ENCODE measurements around the gene CCDC70.

The CCDC70 gene

GRCh38 chr13:51862957-51863356, 1.2 kb downstream of the CCDC70 start:
- H3K27me3 Mint-ChIP-seq (ENCODE audit: low read depth): peaks cover 6% of the 10 kb centered on the region
- no peaks in the 10 kb centered on the region for H3K9me3 Mint-ChIP-seq
- H3K4me1 Mint-ChIP-seq (ENCODE audit: low read depth): peaks cover 7% of the 10 kb centered on the region
- H3K36me3 Mint-ChIP-seq (ENCODE audit: low read depth): no peaks in the 10 kb centered on the region
- H3K27ac Mint-ChIP-seq: no peak overlapping the region
- H3K4me3 Mint-ChIP-seq: no peak overlapping the region
- DNase-seq (ENCODE audit: low spot score): no peak

DNA sequence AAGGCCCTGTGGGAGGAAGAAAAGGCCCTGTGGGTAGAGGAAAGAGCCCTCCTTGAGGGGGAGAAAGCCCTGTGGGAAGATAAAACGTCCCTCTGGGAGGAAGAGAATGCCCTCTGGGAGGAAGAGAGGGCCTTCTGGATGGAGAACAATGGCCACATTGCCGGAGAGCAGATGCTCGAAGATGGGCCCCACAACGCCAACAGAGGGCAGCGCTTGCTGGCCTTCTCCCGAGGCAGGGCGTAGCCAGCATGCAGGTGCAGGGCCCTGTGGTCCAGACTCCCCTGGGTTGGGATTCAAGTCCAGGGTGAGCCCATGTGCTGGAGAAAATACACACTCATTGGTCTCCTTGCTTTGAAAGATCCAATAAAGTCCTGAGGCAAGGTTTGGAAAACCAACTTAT, 4.1 kb downstream of the CCDC70 start:
- Mint-ChIP-seq H3K27me3 (ENCODE audit: low read depth) (peaks cover 6% of the 10 kb centered on the region), H3K27ac (no peak overlapping the region), H3K9me3 (no peaks in the 10 kb centered on the region), H3K36me3 (ENCODE audit: low read depth) (no peaks in the 10 kb centered on the region), H3K4me1 (ENCODE audit: low read depth) (peaks cover 7% of the 10 kb centered on the region), H3K4me3 (no peak overlapping the region)
- DNase-seq (ENCODE audit: low spot score): no peak

DNA sequence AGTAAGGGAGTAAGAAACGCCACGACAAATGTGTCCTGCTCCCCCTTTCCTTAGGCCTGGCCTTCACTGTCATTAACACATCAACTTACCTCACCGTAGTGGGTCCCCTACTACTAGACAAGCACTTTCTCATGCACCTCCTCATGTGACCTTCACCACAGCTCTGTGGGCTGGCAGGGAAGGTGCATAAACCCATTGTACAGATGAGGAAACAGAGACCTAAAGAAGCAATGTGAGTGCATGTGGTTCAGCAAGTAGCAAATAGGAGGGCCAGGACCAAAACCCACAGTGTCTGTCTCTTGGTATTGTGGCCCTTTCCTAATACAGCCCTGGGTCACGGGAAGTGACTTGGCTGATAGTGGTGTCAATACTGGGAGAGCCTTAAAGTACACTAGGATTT, 5.3 kb downstream of the CCDC70 start:
- H3K4me1 Mint-ChIP-seq (ENCODE audit: low read depth): peaks cover 3% of the 10 kb centered on the region
- no peak overlapping the region for H3K27ac Mint-ChIP-seq
- H3K9me3 Mint-ChIP-seq: no peaks in the 10 kb centered on the region
- peaks cover 11% of the 10 kb centered on the region for H3K27me3 Mint-ChIP-seq (ENCODE audit: low read depth)
- no peak for DNase-seq (ENCODE audit: low spot score)
- no peak overlapping the region for H3K4me3 Mint-ChIP-seq
- H3K36me3 Mint-ChIP-seq (ENCODE audit: low read depth): no peaks in the 10 kb centered on the region

DNA sequence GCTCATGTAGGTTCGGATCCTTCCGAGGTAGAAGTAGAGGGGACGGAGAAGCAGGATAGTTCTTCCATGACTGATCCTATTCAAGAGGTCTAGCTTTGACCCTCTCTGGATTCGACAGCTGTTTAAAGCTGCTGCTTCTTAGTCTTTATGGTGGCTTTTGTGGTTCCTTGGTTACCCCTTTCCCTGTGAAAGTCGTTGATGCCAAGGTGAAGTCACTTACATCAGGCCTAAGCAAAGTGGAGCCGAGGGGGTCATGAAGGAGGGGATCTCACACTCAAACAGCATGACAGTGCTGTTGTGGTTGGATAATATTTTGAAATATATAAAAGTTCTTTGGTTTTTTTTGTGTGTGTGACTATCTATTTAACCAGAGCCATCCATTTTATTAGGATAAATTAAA, 8.1 kb downstream of the CCDC70 start:
- H3K4me1 Mint-ChIP-seq (ENCODE audit: low read depth): no peaks in the 10 kb centered on the region
- H3K9me3 Mint-ChIP-seq: no peaks in the 10 kb centered on the region
- H3K4me3 Mint-ChIP-seq: no peak overlapping the region
- no peak overlapping the region for H3K27ac Mint-ChIP-seq
- no peak for DNase-seq (ENCODE audit: low spot score)
- peaks cover 17% of the 10 kb centered on the region for H3K27me3 Mint-ChIP-seq (ENCODE audit: low read depth)
- H3K36me3 Mint-ChIP-seq (ENCODE audit: low read depth): no peaks in the 10 kb centered on the region

DNA sequence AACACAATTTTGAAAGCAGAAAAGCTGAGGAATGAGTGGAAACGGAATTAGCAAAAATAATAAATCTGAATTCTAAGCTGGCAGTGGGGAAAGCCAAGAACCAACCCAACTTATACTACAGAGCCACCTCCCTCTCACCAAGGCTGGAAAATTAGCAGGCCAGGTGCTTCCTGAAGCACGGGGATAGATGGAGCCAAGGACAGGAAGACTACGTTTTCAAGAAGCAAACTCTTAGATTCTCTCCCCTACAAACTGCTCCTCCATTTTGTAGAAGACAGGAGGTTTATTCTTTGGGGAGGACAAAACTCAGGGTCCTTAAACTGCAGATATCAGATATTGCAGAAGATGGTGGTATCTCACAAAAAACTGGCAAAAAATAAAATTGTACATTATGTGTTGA, 8.8 kb downstream of the CCDC70 start:
- Mint-ChIP-seq H3K27me3 (ENCODE audit: low read depth) (peaks cover 17% of the 10 kb centered on the region), H3K4me3 (no peak overlapping the region), H3K4me1 (ENCODE audit: low read depth) (no peaks in the 10 kb centered on the region), H3K36me3 (ENCODE audit: low read depth) (no peaks in the 10 kb centered on the region), H3K27ac (no peak overlapping the region), H3K9me3 (no peaks in the 10 kb centered on the region)
- DNase-seq (ENCODE audit: low spot score): no peak

DNA sequence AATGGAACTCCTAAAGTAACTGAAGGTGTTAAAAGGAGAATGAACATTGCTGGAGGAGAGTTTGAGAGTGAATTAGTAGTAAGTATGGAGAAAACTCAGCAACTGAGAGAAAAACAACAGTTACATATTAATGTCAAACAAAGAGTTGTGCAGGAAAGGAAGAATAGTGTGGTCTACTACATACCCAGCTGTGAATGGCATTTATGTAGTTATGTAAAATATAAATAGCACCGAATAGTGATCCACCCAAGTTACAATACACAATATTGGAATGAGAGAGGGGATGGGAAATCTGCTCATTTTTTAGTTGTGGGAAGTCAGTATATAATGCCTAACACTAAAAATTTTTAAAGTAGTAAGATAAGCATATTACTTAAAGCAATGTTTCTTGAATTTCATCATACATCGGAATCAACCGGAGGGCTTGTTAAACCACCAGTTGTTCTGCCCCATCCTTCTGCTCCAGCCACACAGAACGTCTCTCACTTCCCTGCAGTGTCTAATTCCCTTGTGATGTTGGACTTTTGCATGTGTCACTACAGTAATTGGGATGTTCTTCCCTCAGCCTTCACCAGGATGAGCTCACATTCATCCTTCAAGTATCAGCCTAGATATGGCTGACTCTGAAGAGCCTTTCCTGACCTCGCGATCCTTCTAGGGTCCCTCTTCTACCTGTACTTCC, 11.5 kb downstream of the CCDC70 start:
- H3K27me3 Mint-ChIP-seq (ENCODE audit: low read depth): peaks cover 22% of the 10 kb centered on the region
- no peaks in the 10 kb centered on the region for H3K36me3 Mint-ChIP-seq (ENCODE audit: low read depth)
- H3K27ac Mint-ChIP-seq: no peak overlapping the region
- H3K4me3 Mint-ChIP-seq: no peak overlapping the region
- no peak for DNase-seq (ENCODE audit: low spot score)
- H3K4me1 Mint-ChIP-seq (ENCODE audit: low read depth): no peaks in the 10 kb centered on the region
- no peaks in the 10 kb centered on the region for H3K9me3 Mint-ChIP-seq

DNA sequence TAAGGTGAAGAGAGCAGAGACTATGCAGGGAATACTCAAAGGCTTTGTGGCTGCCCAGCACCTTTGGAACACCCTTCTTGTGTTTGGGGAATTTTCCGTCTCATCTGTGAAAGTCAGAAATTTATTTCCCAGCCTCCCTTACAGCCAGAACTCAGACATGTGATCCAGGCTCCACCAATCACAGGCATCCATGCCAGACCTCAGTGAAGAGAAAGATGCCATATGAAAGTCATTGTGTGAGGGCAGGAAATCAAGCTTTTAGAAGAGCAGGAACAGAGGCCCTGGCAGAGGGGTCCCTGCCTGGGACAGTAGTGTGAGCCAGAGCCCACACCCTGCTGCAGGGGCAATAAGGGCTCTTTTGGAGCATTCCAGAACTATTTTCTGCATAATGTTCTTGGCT, 12.1 kb downstream of the CCDC70 start:
- no peak for DNase-seq (ENCODE audit: low spot score)
- H3K27me3 Mint-ChIP-seq (ENCODE audit: low read depth): peaks cover 22% of the 10 kb centered on the region
- H3K9me3 Mint-ChIP-seq: no peaks in the 10 kb centered on the region
- no peaks in the 10 kb centered on the region for H3K4me1 Mint-ChIP-seq (ENCODE audit: low read depth)
- H3K27ac Mint-ChIP-seq: no peak overlapping the region
- no peak overlapping the region for H3K4me3 Mint-ChIP-seq
- H3K36me3 Mint-ChIP-seq (ENCODE audit: low read depth): no peaks in the 10 kb centered on the region

DNA sequence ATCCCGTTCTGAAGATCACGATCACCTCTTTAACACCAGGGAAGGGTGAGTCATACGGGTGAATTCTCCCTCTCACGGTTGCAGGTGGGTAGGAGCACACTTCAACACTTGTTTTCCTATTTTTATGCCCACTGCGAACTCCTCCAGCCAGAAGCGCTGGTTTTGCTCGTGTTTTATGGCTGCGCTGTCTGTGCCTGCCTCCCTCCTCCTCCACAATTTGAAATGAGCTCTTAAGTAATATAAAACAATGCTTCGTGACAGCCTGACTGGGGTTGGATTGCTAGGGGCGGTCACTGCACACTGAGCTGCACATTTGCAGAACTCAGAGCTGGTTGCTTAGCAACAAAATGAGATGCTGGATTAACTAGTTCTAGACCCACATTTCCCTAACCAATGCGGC, 12.9 kb downstream of the CCDC70 start:
- H3K4me3 Mint-ChIP-seq: no peak overlapping the region
- no peaks in the 10 kb centered on the region for H3K9me3 Mint-ChIP-seq
- H3K27me3 Mint-ChIP-seq (ENCODE audit: low read depth): peaks cover 22% of the 10 kb centered on the region
- no peaks in the 10 kb centered on the region for H3K36me3 Mint-ChIP-seq (ENCODE audit: low read depth)
- H3K4me1 Mint-ChIP-seq (ENCODE audit: low read depth): no peaks in the 10 kb centered on the region
- H3K27ac Mint-ChIP-seq: no peak overlapping the region
- DNase-seq (ENCODE audit: low spot score): no peak

GRCh38 chr13:51879133-51879532, 17.4 kb downstream of the CCDC70 start:
- H3K27me3 Mint-ChIP-seq (ENCODE audit: low read depth): peaks cover 5% of the 10 kb centered on the region
- DNase-seq (ENCODE audit: low spot score): no peak

GRCh38 chr13:51881296-51881695, 19.5 kb downstream of the CCDC70 start:
- peaks cover 8% of the 10 kb centered on the region for H3K9me3 Mint-ChIP-seq
- peaks cover 10% of the 10 kb centered on the region for H3K27me3 Mint-ChIP-seq (ENCODE audit: low read depth)
- no peak overlapping the region for H3K27ac Mint-ChIP-seq
- no peaks in the 10 kb centered on the region for H3K36me3 Mint-ChIP-seq (ENCODE audit: low read depth)
- DNase-seq (ENCODE audit: low spot score): no peak
- H3K4me1 Mint-ChIP-seq (ENCODE audit: low read depth): no peaks in the 10 kb centered on the region
- H3K4me3 Mint-ChIP-seq: no peak overlapping the region

More at GRCh38 chr13:51879133-51879532, 17.4 kb downstream of the CCDC70 start:
- no peak overlapping the region for H3K27ac Mint-ChIP-seq
- peaks cover 8% of the 10 kb centered on the region for H3K9me3 Mint-ChIP-seq
- no peaks in the 10 kb centered on the region for H3K4me1 Mint-ChIP-seq (ENCODE audit: low read depth)
- no peaks in the 10 kb centered on the region for H3K36me3 Mint-ChIP-seq (ENCODE audit: low read depth)
- no peak overlapping the region for H3K4me3 Mint-ChIP-seq

DNA sequence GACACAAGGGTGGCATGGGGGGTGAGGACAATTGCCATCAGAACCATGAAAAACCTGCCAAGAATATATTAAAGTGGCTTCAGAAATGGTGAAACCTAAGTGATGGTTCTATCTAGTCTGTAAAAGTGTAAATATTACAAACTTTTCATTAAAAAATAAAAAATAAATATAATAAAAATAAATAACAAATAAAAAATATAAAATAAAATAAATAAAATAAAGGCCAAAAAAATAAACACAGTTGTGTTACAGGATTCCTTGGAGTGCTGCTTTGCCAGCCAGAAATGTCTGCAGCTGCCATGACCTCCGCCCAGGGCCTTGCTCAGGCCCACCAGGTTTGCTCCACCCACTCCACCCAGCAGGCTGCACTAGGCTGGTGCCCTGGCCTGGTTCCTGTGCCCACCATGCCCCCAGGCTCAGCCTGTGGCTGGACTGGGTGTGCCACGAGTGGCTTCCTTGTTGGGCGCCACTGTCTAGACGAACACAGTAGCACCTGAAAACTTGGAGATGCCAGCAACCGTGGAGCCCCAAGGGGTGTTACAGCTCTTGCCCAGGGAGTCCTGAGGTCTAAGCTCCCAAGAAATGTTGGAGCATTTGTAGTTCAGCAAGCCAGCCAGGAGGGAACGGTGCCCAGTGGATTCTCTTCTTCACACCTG, 20.9 kb downstream of the CCDC70 start:
- DNase-seq (ENCODE audit: low spot score): no peak
- Mint-ChIP-seq H3K9me3 (peaks cover 8% of the 10 kb centered on the region), H3K4me3 (no peak overlapping the region), H3K27me3 (ENCODE audit: low read depth) (peaks cover 15% of the 10 kb centered on the region), H3K4me1 (ENCODE audit: low read depth) (no peaks in the 10 kb centered on the region), H3K36me3 (ENCODE audit: low read depth) (no peaks in the 10 kb centered on the region), H3K27ac (no peak overlapping the region)

DNA sequence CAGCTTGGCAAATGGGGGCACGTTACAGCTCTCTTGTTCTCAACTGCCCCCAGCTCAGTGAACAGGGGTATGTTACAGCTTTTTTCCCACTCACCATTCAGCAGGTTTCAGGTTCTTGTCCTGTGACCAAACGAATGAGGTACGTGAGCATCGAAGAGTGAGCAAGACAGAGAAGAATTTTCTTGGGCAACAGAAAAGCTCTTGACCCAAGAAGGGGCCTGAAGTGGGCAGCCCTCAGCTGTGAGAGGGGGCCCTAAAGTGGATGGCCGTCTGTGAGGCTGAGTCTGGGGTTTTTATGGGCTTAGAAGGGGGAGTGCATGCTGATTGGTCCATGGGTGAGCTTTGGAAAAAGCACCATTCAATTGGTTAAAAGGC, 21.4 kb downstream of the CCDC70 start:
- no peaks in the 10 kb centered on the region for H3K36me3 Mint-ChIP-seq (ENCODE audit: low read depth)
- H3K4me3 Mint-ChIP-seq: no peak overlapping the region
- peaks cover 15% of the 10 kb centered on the region for H3K27me3 Mint-ChIP-seq (ENCODE audit: low read depth)
- H3K9me3 Mint-ChIP-seq: peaks cover 8% of the 10 kb centered on the region
- H3K4me1 Mint-ChIP-seq (ENCODE audit: low read depth): no peaks in the 10 kb centered on the region
- no peak for DNase-seq (ENCODE audit: low spot score)
- H3K27ac Mint-ChIP-seq: no peak overlapping the region

DNA sequence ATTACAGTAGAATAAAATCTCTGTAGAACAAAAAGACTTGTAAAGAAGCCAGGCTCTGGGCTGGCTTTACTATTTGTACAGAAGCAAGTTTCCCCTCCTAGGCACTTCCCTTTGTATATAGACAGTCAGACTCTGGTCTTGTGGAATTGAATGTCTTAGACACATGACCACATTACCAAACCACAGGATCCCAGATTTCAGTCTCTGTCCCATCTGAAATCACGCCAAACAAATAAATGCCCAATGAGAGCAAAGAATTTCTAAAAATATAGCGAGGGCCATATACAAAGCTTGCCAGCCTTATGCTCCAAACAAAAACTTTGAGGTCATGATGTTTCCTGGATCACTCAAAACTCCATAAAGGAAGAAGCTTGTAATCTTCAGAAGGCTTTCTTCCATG, 23.9 kb downstream of the CCDC70 start:
- H3K27ac Mint-ChIP-seq: no peak overlapping the region
- H3K36me3 Mint-ChIP-seq (ENCODE audit: low read depth): no peaks in the 10 kb centered on the region
- H3K9me3 Mint-ChIP-seq: peaks cover 8% of the 10 kb centered on the region
- no peak for DNase-seq (ENCODE audit: low spot score)
- H3K27me3 Mint-ChIP-seq (ENCODE audit: low read depth): peaks cover 15% of the 10 kb centered on the region
- H3K4me3 Mint-ChIP-seq: no peak overlapping the region
- no peaks in the 10 kb centered on the region for H3K4me1 Mint-ChIP-seq (ENCODE audit: low read depth)

GRCh38 chr13:51887468-51887867, 25.7 kb downstream of the CCDC70 start:
- no peak for DNase-seq (ENCODE audit: low spot score)
- H3K4me3 Mint-ChIP-seq: no peak overlapping the region
- no peaks in the 10 kb centered on the region for H3K4me1 Mint-ChIP-seq (ENCODE audit: low read depth)
- H3K27me3 Mint-ChIP-seq (ENCODE audit: low read depth): peaks cover 21% of the 10 kb centered on the region
- no peak overlapping the region for H3K27ac Mint-ChIP-seq
- H3K36me3 Mint-ChIP-seq (ENCODE audit: low read depth): no peaks in the 10 kb centered on the region
- peaks cover 8% of the 10 kb centered on the region for H3K9me3 Mint-ChIP-seq

GRCh38 chr13:51892657-51893056, 30.9 kb downstream of the CCDC70 start:
- Mint-ChIP-seq H3K36me3 (ENCODE audit: low read depth) (no peaks in the 10 kb centered on the region), H3K4me1 (ENCODE audit: low read depth) (no peaks in the 10 kb centered on the region), H3K4me3 (no peak overlapping the region), H3K27me3 (ENCODE audit: low read depth) (peaks cover 6% of the 10 kb centered on the region), H3K27ac (no peak overlapping the region), H3K9me3 (no peaks in the 10 kb centered on the region)
- DNase-seq (ENCODE audit: low spot score): no peak
